Measurements from ENCODE around the gene PMP22.

Gene PMP22

GRCh38 chr17:15262291-15263205 lies 2.6 kb downstream of the PMP22 start:
- Histone ChIP-seq H3K4me1 (ENCODE audit: control insufficient read depth, low read depth, low read length) (peaks cover 2% of the 10 kb centered on the region), H3K27me3 (ENCODE audit: control insufficient read depth, insufficient read depth, low read length) (peaks cover 88% of the 10 kb centered on the region), H3K36me3 (ENCODE audit: control insufficient read depth, low read depth, low read length) (no peaks in the 10 kb centered on the region), H3K4me3 (ENCODE audit: low read length) (peak overlapping the region; percentile 79), H3K9me3 (ENCODE audit: control insufficient read depth, low read depth, low read length) (no peaks in the 10 kb centered on the region), H3K9ac (ENCODE audit: low read length) (no peak overlapping the region), H3K27ac (ENCODE audit: low read length) (no peak overlapping the region)

DNA sequence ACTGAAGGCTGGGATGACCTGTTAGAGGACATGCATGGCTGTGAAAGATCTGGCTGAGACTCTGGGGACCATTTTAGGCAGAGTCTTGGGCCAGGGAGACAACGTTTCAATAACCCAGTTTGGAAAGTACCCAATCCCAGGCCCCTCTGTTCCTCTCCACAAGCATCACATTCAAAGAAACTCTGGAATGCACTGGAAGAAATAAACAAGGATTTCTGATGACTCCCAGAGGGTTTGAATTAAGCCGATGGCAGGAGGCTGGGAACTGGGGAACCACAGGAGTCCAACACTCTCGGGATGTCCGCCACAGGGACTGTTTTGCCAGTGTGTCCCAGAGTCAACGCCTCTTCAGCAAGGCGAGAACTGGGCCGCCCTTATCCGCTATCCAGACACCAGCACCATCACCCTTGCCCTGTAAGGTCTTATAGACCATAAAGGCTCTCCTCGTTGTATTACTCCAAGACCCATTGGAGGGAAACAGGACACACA lies 3.3 kb downstream of the PMP22 start:
- no peak overlapping the region for H3K27ac ChIP-seq (ENCODE audit: low read length)
- H3K4me3 ChIP-seq (ENCODE audit: low read length) = peak overlapping the region; percentile 79
- H3K4me1 ChIP-seq (ENCODE audit: control insufficient read depth, low read depth, low read length) = peaks cover 2% of the 10 kb centered on the region
- no peaks in the 10 kb centered on the region for H3K9me3 ChIP-seq (ENCODE audit: control insufficient read depth, low read depth, low read length)
- H3K9ac ChIP-seq (ENCODE audit: low read length) = no peak overlapping the region
- no peaks in the 10 kb centered on the region for H3K36me3 ChIP-seq (ENCODE audit: control insufficient read depth, low read depth, low read length)
- peaks cover 93% of the 10 kb centered on the region for H3K27me3 ChIP-seq (ENCODE audit: control insufficient read depth, insufficient read depth, low read length)

DNA sequence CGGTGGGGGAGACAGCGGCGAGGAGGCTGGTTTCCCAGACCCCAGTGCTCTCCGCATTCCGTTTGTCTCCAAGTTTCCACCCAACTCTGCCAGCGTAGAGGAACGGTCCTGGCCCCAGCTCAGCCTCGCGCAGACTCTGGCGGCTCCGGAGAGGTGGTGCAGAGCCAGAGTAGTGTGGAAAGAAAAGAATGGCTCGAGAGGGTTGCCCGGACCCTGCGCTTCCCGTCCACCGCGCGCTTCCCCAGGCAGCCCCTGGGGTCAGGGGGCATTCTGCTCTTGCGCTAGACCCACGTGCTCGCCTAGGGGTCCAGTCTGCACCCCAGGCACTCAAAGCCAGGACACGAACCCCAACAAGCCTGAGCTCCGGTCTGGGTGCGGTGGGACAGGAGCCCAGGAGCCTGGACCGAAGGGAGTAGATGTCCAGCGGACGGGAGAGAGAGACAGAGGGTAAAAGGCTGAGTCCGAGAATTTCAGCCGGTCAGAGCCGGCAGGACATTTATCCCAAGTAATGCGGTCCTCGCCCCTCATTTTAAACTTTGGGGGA lies 3.8 kb downstream of the PMP22 start:
- H3K27ac ChIP-seq (ENCODE audit: low read length) = no peak overlapping the region
- H3K4me3 ChIP-seq (ENCODE audit: low read length) = peak overlapping the region; percentile 79
- no peak overlapping the region for H3K9ac ChIP-seq (ENCODE audit: low read length)

DNA sequence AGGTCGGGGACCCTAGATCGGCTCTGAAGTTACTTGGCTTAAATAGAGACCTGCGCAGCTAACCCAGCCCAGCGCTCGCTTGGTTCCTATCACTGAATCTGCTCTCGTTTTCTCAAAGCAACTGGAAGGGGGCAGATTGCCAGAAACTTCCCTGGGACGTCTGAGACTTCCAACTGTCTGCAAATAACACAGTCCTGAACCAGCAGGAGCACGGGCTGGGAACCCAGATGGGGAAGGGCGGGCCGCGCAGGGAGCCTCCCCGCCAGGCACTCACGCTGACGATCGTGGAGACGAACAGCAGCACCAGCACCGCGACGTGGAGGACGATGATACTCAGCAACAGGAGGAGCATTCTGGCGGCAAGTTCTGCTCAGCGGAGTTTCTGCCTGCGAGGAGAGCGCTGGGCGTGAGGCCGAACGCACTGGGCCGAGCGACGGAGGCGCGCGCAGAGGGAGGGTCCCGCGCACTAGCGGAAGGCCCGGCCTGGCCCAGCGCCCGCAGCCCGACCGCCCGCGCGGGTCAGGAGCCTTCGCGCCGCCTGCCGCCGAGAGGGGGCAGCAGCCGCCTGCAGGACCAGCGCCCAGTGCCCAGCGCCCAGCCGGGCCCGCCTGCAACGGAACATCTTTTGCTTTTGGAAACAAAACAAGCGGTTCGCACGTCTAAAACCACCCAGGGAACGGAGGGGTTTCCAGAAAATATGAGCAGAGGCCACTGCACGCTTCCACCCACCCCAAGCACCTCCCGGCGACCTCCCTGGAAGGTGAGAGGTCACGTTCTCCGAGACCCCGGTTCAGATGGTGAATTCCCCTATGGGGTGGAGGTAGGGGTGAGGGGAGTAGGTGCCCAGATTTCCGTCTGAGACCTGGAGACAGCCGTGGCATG lies 4.5 kb downstream of the PMP22 start:
- Histone ChIP-seq H3K27ac (ENCODE audit: low read length) (no peak overlapping the region), H3K9ac (ENCODE audit: low read length) (peak overlapping the region; percentile 20)

More for the DNA sequence above, 3.8 kb downstream of the PMP22 start:
- Histone ChIP-seq H3K27me3 (ENCODE audit: control insufficient read depth, insufficient read depth, low read length) (peaks cover 94% of the 10 kb centered on the region), H3K36me3 (ENCODE audit: control insufficient read depth, low read depth, low read length) (no peaks in the 10 kb centered on the region), H3K4me1 (ENCODE audit: control insufficient read depth, low read depth, low read length) (peaks cover 2% of the 10 kb centered on the region), H3K9me3 (ENCODE audit: control insufficient read depth, low read depth, low read length) (no peaks in the 10 kb centered on the region)

GRCh38 chr17:15257796-15258512 lies 7.2 kb downstream of the PMP22 start:
- Histone ChIP-seq H3K9me3 (ENCODE audit: control insufficient read depth, low read depth, low read length) (no peaks in the 10 kb centered on the region), H3K4me3 (ENCODE audit: low read length) (no peak overlapping the region), H3K9ac (ENCODE audit: low read length) (no peak overlapping the region), H3K27ac (ENCODE audit: low read length) (no peak overlapping the region), H3K27me3 (ENCODE audit: control insufficient read depth, insufficient read depth, low read length) (peaks cover 61% of the 10 kb centered on the region), H3K4me1 (ENCODE audit: control insufficient read depth, low read depth, low read length) (no peaks in the 10 kb centered on the region), H3K36me3 (ENCODE audit: control insufficient read depth, low read depth, low read length) (no peaks in the 10 kb centered on the region)

More for the DNA sequence above, 4.5 kb downstream of the PMP22 start:
- Histone ChIP-seq H3K4me3 (ENCODE audit: low read length) (peak overlapping the region; percentile 79), H3K36me3 (ENCODE audit: control insufficient read depth, low read depth, low read length) (no peaks in the 10 kb centered on the region), H3K9me3 (ENCODE audit: control insufficient read depth, low read depth, low read length) (no peaks in the 10 kb centered on the region), H3K4me1 (ENCODE audit: control insufficient read depth, low read depth, low read length) (peaks cover 2% of the 10 kb centered on the region), H3K27me3 (ENCODE audit: control insufficient read depth, insufficient read depth, low read length) (peaks cover 87% of the 10 kb centered on the region)

- Histone ChIP-seq H3K9me3 (ENCODE audit: control insufficient read depth, low read depth, low read length) (no peaks in the 10 kb centered on the region), H3K4me3 (ENCODE audit: low read length) (no peak overlapping the region), H3K36me3 (ENCODE audit: control insufficient read depth, low read depth, low read length) (no peaks in the 10 kb centered on the region), H3K27ac (ENCODE audit: low read length) (no peak overlapping the region), H3K27me3 (ENCODE audit: control insufficient read depth, insufficient read depth, low read length) (peaks cover 54% of the 10 kb centered on the region), H3K9ac (ENCODE audit: low read length) (no peak overlapping the region), H3K4me1 (ENCODE audit: control insufficient read depth, low read depth, low read length) (no peaks in the 10 kb centered on the region)
Observed at GRCh38 chr17:15257258-15257788, 7.8 kb downstream of the PMP22 start.

DNA sequence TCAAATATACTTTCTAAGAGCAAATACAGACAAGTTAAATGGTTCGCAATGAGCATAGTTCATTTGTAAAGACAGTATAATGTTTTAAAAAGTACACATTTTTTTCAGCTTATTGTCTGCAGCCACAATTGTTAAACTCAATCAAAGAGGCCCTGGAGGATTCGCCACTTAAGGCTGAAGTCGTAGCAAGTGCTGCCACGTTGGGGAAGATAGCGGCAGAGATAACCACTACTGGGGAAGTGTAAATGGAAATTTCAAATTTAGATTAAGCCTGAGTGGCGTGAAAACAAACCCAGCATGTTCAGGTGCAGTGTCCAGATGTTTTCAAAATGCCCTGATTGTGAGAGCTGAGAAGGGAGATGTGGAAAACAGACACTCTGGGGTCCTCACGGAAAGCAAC lies 8.4 kb downstream of the PMP22 start:
- Histone ChIP-seq H3K4me1 (ENCODE audit: control insufficient read depth, low read depth, low read length) (no peaks in the 10 kb centered on the region), H3K27me3 (ENCODE audit: control insufficient read depth, insufficient read depth, low read length) (peaks cover 48% of the 10 kb centered on the region), H3K4me3 (ENCODE audit: low read length) (no peak overlapping the region), H3K36me3 (ENCODE audit: control insufficient read depth, low read depth, low read length) (no peaks in the 10 kb centered on the region), H3K9me3 (ENCODE audit: control insufficient read depth, low read depth, low read length) (no peaks in the 10 kb centered on the region), H3K27ac (ENCODE audit: low read length) (no peak overlapping the region), H3K9ac (ENCODE audit: low read length) (no peak overlapping the region)

DNA sequence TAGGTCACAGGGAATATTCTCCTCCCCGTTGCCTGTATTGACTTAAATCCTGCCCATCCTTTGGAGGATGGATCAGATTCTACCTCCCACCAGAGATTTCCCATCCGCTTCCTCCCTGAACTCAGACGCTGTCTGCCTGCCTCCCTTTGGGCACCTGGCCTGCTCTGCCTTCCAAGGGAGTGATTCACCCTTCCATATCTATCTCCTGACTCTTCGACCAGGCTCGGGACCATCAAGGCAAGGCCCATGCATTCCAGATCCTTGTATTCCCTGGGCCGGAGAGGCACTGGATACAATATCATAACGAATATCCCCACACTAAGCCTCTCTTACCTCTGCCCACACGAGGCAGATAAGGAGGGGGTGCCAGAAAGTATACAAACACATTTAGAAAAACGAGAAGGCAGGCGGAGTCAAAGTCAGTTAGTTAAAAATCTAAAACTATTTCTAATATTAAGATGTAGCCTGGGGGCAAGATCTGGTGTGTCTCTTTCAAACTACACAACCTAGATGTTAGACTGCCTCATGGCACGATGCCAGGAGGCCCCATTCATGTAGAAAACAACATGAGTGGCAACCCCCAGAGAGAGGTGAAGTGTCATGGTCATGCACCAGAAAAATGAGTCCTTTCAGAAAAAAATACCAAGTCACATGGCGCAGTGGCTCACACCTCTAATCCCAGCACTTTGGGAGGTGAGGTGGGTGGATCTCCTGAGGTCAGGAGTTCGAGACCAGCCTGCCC lies 9.2 kb downstream of the PMP22 start:
- Histone ChIP-seq H3K4me1 (ENCODE audit: control insufficient read depth, low read depth, low read length) (no peaks in the 10 kb centered on the region), H3K4me3 (ENCODE audit: low read length) (no peak overlapping the region), H3K9ac (ENCODE audit: low read length) (no peak overlapping the region), H3K9me3 (ENCODE audit: control insufficient read depth, low read depth, low read length) (no peaks in the 10 kb centered on the region), H3K27ac (ENCODE audit: low read length) (no peak overlapping the region), H3K27me3 (ENCODE audit: control insufficient read depth, insufficient read depth, low read length) (peaks cover 40% of the 10 kb centered on the region), H3K36me3 (ENCODE audit: control insufficient read depth, low read depth, low read length) (no peaks in the 10 kb centered on the region)

DNA sequence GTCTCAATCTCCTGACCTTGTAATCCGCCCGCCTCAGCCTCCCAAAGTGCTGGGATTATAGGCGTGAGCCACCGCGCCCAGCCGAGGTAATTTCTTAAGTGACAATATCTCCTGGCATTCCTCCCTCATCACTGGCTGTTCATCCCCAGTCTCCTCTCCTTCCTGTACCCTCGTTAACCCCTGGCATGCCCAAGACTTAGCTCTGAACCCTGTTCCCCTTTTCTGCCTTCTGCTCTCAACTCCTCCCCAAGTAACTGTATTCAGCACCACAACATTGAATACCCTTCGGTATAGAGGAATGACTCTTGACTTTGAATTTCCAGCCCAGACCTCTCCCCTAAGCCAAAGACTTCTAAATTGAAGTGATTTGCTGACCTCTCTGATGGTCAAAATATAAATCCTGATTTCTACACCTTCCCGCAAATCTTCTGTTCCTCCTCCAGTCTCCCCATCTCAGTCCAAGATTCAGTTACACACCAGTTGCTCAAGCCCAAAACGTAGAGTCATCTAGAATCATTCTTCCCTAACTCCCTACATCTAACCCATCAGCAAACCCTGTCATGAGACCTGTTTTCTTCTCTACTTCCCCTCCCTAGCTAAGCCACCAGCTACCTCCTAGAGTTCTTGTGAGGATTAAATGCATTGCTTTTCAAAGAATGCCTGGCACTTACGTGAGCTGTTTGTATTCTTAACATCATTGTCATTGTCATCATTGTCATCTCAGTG lies 14.8 kb downstream of the PMP22 start:
- H3K9ac ChIP-seq (ENCODE audit: low read length) = no peak overlapping the region
- no peaks in the 10 kb centered on the region for H3K4me1 ChIP-seq (ENCODE audit: control insufficient read depth, low read depth, low read length)
- no peaks in the 10 kb centered on the region for H3K9me3 ChIP-seq (ENCODE audit: control insufficient read depth, low read depth, low read length)
- H3K27me3 ChIP-seq (ENCODE audit: control insufficient read depth, insufficient read depth, low read length) = no peaks in the 10 kb centered on the region
- H3K36me3 ChIP-seq (ENCODE audit: control insufficient read depth, low read depth, low read length) = no peaks in the 10 kb centered on the region
- H3K4me3 ChIP-seq (ENCODE audit: low read length) = no peak overlapping the region
- H3K27ac ChIP-seq (ENCODE audit: low read length) = no peak overlapping the region

GRCh38 chr17:15249487-15249886 lies 15.6 kb downstream of the PMP22 start:
- Histone ChIP-seq H3K4me1 (ENCODE audit: control insufficient read depth, low read depth, low read length) (no peaks in the 10 kb centered on the region), H3K36me3 (ENCODE audit: control insufficient read depth, low read depth, low read length) (no peaks in the 10 kb centered on the region), H3K27ac (ENCODE audit: low read length) (no peak overlapping the region), H3K9ac (ENCODE audit: low read length) (no peak overlapping the region), H3K4me3 (ENCODE audit: low read length) (no peak overlapping the region), H3K9me3 (ENCODE audit: control insufficient read depth, low read depth, low read length) (no peaks in the 10 kb centered on the region), H3K27me3 (ENCODE audit: control insufficient read depth, insufficient read depth, low read length) (no peaks in the 10 kb centered on the region)

Data from iPS-18a (cell line).